H1 (cell line): ENCODE measurements around the gene WLS. TPM values are rescaled to one million over a fixed set of nuclear protein-coding genes. Genes with fewer than 3 reads are reported as not detected.

Experiments
- CTCF ChIA-PET: fragments of 300-600 bp; sonication (Branson Sonifier 250); formaldehyde crosslinking; loops from one replicate; lab custom pipeline; 2021; ENCODE audit not compliant: partially characterized antibody; lab: Charles Lee
- POLR2A ChIA-PET: fragments of 300-600 bp; sonication (Branson Sonifier 250); formaldehyde crosslinking; loops from one replicate; lab custom pipeline; 2021; ENCODE audit warnings: inconsistent platforms; ENCODE audit not compliant: partially characterized antibody; lab: Charles Lee
- DNase-seq, 2 experiments: peaks; one replicate each; pipeline versions ENCODE4 v3.0.0 to v3.0.0-alpha.2; 2010 to 2022; ENCODE audit warnings: low spot score in 2 of 2, low read depth in 1 of 2, mixed read lengths in 1 of 2
- FAIRE-seq: peaks from 2 replicates; lab custom pipeline; 2011; peaks lifted over from hg19 to GRCh38; lab: Jason Lieb, UNC
- H2AFZ ChIP-seq: 2 replicates; pipeline ENCODE4 v1.8.1; 2012; ENCODE audit warnings: low read length, inconsistent platforms
- H2AK5ac ChIP-seq: 2 replicates; pipeline ENCODE4 v1.6.1; 2013; ENCODE audit warnings: low read depth, low read length
- H2BK120ac ChIP-seq: replicated peaks from 2 replicates; pipeline ENCODE3; 2013; ENCODE audit warnings: low read depth, low read length, inconsistent platforms
- H2BK12ac ChIP-seq: 2 replicates; pipeline ENCODE4 v1.6.1; 2013; ENCODE audit warnings: low read depth, low read length
- H2BK15ac ChIP-seq: 2 replicates; pipeline ENCODE4 v1.6.1; 2013; ENCODE audit warnings: low read length
- H2BK20ac ChIP-seq: 2 replicates; pipeline ENCODE4 v1.6.1; 2013; ENCODE audit warnings: low read length
- H2BK5ac ChIP-seq: 2 replicates; pipeline ENCODE4 v1.6.1; 2013; ENCODE audit warnings: low read depth, low read length
- H3K14ac ChIP-seq: 2 replicates; pipeline ENCODE4 v1.6.1; 2013; ENCODE audit warnings: inconsistent platforms; ENCODE audit not compliant: insufficient read length
- H3K18ac ChIP-seq: 2 replicates; pipeline ENCODE4 v1.6.1; 2013; ENCODE audit warnings: low read length; ENCODE audit errors: extremely low read depth
- H3K23ac ChIP-seq: 2 replicates; pipeline ENCODE4 v1.6.1; 2013; ENCODE audit warnings: inconsistent platforms; ENCODE audit not compliant: insufficient read length
- H3K23me2 ChIP-seq: 2 replicates; pipeline ENCODE4 v1.6.1; 2013; ENCODE audit warnings: low read depth, low read length
- H3K27ac ChIP-seq: 2 replicates; pipeline ENCODE4 v1.6.1; 2011; ENCODE audit warnings: low read depth, low read length, inconsistent platforms
- H3K27me3 ChIP-seq, 4 experiments: replicated peaks in 1 of 4; 1 replicate in 1 of 4; 2 replicates in 3 of 4; pipeline versions ENCODE4 v1.6.1 to v1.8.1; 2011 to 2013; ENCODE audit warnings: low read length in 3 of 4, mild to moderate bottlenecking in 3 of 4, inconsistent platforms in 2 of 4, mixed read lengths in 2 of 4, moderate library complexity in 1 of 4; ENCODE audit not compliant: control insufficient read depth in 3 of 4, insufficient read depth in 3 of 4; ENCODE audit errors: extremely low read depth in 1 of 4
- H3K36me3 ChIP-seq, 4 experiments: 2 replicates each; pipeline versions ENCODE4 v1.6.1 to v1.8.1; 2011 to 2013; ENCODE audit warnings: mild to moderate bottlenecking in 4 of 4, low read length in 3 of 4, moderate library complexity in 2 of 4, control low read depth in 1 of 4, inconsistent platforms in 1 of 4; ENCODE audit not compliant: insufficient read depth in 4 of 4, control insufficient read depth in 2 of 4
- H3K4ac ChIP-seq: replicated peaks from 2 replicates; pipeline ENCODE3; 2013; ENCODE audit warnings: low read length, low read depth, mixed read lengths, inconsistent platforms; ENCODE audit not compliant: insufficient read length
- H3K4me1 ChIP-seq, 4 experiments: replicated peaks in 1 of 4; 1 replicate in 1 of 4; 2 replicates in 3 of 4; pipeline versions ENCODE4 v1.6.1 to v1.8.1; 2011 to 2013; ENCODE audit warnings: low read length in 3 of 4, inconsistent platforms in 2 of 4, mixed read lengths in 1 of 4; ENCODE audit not compliant: insufficient read depth in 4 of 4, control insufficient read depth in 3 of 4
- H3K4me2 ChIP-seq, 2 experiments: 2 replicates each; pipeline versions ENCODE4 v1.6.1 to v1.8.1; 2011 to 2013; ENCODE audit warnings: low read depth in 2 of 2, low read length in 2 of 2, control low read depth in 1 of 2, inconsistent platforms in 1 of 2, mild to moderate bottlenecking in 1 of 2; ENCODE audit not compliant: insufficient read depth in 1 of 2
- H3K4me3 ChIP-seq, 4 experiments: fragments of 200-600, 300-600 bp in 1 of 4; sonication (generic), shearing (Covaris generic), sonication (Bioruptor Twin) in 1 of 4; 2 replicates each; pipeline versions ENCODE4 v1.5.1 to v1.8.1; 2011 to 2016; ENCODE audit warnings: low read length in 4 of 4, low read depth in 3 of 4, control low read depth in 2 of 4, inconsistent platforms in 2 of 4, mild to moderate bottlenecking in 2 of 4, mixed read lengths in 1 of 4, moderate library complexity in 1 of 4; ENCODE audit not compliant: insufficient read depth in 2 of 4; ENCODE audit errors: extremely low read depth in 1 of 4
- H3K56ac ChIP-seq: replicated peaks from 2 replicates; pipeline ENCODE3; 2013; ENCODE audit warnings: low read depth, mild to moderate bottlenecking, mixed read lengths, low read length, inconsistent platforms; ENCODE audit not compliant: insufficient read length
- H3K79me1 ChIP-seq: 2 replicates; pipeline ENCODE4 v1.6.1; 2013; ENCODE audit warnings: low read depth, low read length, control low read depth
- H3K79me2 ChIP-seq, 2 experiments: 2 replicates each; pipeline versions ENCODE4 v1.6.1 to v1.8.1; 2012 to 2013; ENCODE audit warnings: low read length in 2 of 2, mild to moderate bottlenecking in 2 of 2, inconsistent platforms in 1 of 2; ENCODE audit not compliant: insufficient read depth in 2 of 2, control insufficient read depth in 1 of 2
- H3K9ac ChIP-seq, 4 experiments: replicated peaks in 1 of 4; 1 replicate in 1 of 4; 2 replicates in 3 of 4; pipeline versions ENCODE4 v1.6.1 to v1.8.1; 2011 to 2013; ENCODE audit warnings: low read depth in 3 of 4, low read length in 3 of 4, control low read depth in 2 of 4, mild to moderate bottlenecking in 2 of 4, moderate library complexity in 2 of 4, inconsistent platforms in 1 of 4; ENCODE audit errors: extremely low read depth in 1 of 4
- H3K9me3 ChIP-seq, 2 experiments: 2 replicates each; pipeline versions ENCODE4 v1.6.1 to v1.8.1; 2012 to 2013; ENCODE audit warnings: mild to moderate bottlenecking in 2 of 2, moderate library complexity in 2 of 2, control low read depth in 1 of 2, inconsistent platforms in 1 of 2, low read depth in 1 of 2, low read length in 1 of 2, mixed read lengths in 1 of 2; ENCODE audit not compliant: insufficient read depth in 2 of 2
- H4K20me1 ChIP-seq, 2 experiments: replicated peaks in 1 of 2; 2 replicates each; pipeline versions ENCODE3 to v1.8.1; 2011 to 2013; ENCODE audit warnings: inconsistent platforms in 2 of 2, low read length in 2 of 2, mild to moderate bottlenecking in 1 of 2; ENCODE audit not compliant: insufficient read depth in 2 of 2, control insufficient read depth in 1 of 2
- H4K5ac ChIP-seq: 2 replicates; pipeline ENCODE4 v1.6.1; 2013; ENCODE audit warnings: low read length, low read depth, mixed read lengths, inconsistent platforms; ENCODE audit not compliant: insufficient read length
- H4K8ac ChIP-seq: 2 replicates; pipeline ENCODE4 v1.8.0; 2013; ENCODE audit warnings: mild to moderate bottlenecking, moderate library complexity, low read length, inconsistent platforms; ENCODE audit not compliant: insufficient read depth; ENCODE audit errors: extremely low read depth
- H4K91ac ChIP-seq: replicated peaks from 2 replicates; pipeline ENCODE3; 2013; ENCODE audit warnings: low read length, mixed read lengths, inconsistent platforms; ENCODE audit not compliant: insufficient read length
- BRCA1 ChIP-seq: IDR thresholded peaks from 2 replicates; pipeline ENCODE4 v1.6.1; 2012; ENCODE audit warnings: low read depth, low read length, improper control_type of control experiment
- CBX8 ChIP-seq: fragments of 300-800, 300-1000 bp; sonication (generic); IDR thresholded peaks from 2 replicates; pipeline ENCODE4 v1.7.1; 2016; ENCODE audit warnings: low read depth, low read length, borderline replicate concordance
- KDM1A ChIP-seq: fragments of 200-600, 300-600 bp; sonication (generic); IDR thresholded peaks from 2 replicates; pipeline ENCODE4 v1.7.1; 2016; ENCODE audit warnings: mild to moderate bottlenecking, low read length, borderline replicate concordance
- POLR2A ChIP-seq, 2 experiments: IDR thresholded peaks; 1 replicate in 1 of 2; 2 replicates in 1 of 2; pipeline ENCODE4 v1.6.1; 2011; ENCODE audit warnings: low read depth in 2 of 2, low read length in 2 of 2, mild to moderate bottlenecking in 2 of 2; ENCODE audit errors: control extremely low read depth in 1 of 2
- SP1 ChIP-seq: IDR thresholded peaks from 2 replicates; pipeline ENCODE4 v1.6.1; 2011; ENCODE audit warnings: low read depth, low read length
- WGBS, 2 experiments: shearing (Covaris generic) in 1 of 2; methylation state at CpG; one replicate each; pipeline versions ENCODE4 v1.1.6 to v1.1.7; 2013 to 2015; ENCODE audit warnings: low lambda C conversion rate in 2 of 2, mixed read lengths in 2 of 2, inconsistent platforms in 1 of 2, low coverage in 1 of 2, missing lambda C conversion rate in 1 of 2; ENCODE audit not compliant: insufficient replicate concordance in 2 of 2, insufficient coverage in 1 of 2, insufficient read length in 1 of 2; ENCODE audit errors: extremely low coverage in 1 of 2, missing lambda C conversion rate in 1 of 2; 5-methylcytosine and 5-hydroxymethylcytosine counted together
- polyA plus RNA-seq, 7 experiments: library from polyadenylated mRNA; depleted of rRNA in 3 of 7; stranded (reverse) in 5 of 7; unstranded in 2 of 7; fragments of >200 nt in 5 of 7; fragments of 200-250 nt in 2 of 7; gene quantifications; 1 replicate in 5 of 7; 2 replicates in 1 of 7; 4 replicates in 1 of 7; pipeline versions ENCODE4 v1.2.1 to v1.2.3, GENCODE V29; 2011 to 2013; ENCODE audit warnings: missing spikeins in 2 of 7, mixed read lengths in 2 of 7
- total RNA-seq: library from RNA; stranded (reverse); fragmentation: NEBNext Ultra II Directional; extraction: Animal tissue kit (Norgen Biotek cat#: 25700); gene quantifications from 2 replicates; pipeline ENCODE4 v1.2.1, GENCODE V29; 2021

WLS gene
- total and polyA plus RNA-seq, 2 of the 8 experiments (the other 6 are each of a cell fraction or from before 2014, with no cell fraction given) = 1.2 to 2.7 TPM

- no peak for FAIRE-seq
- Histone ChIP-seq H3K4me3 (no peak overlapping the region), H3K18ac (no peak overlapping the region), H3K27ac (no peak overlapping the region), H2AFZ (no peak overlapping the region), H3K9ac (no peak overlapping the region), H3K14ac (no peak overlapping the region), H2BK12ac (no peak overlapping the region), H2AK5ac (no peak overlapping the region), H3K79me1 (no peaks in the 10 kb centered on the region), H3K4me2 (no peak overlapping the region), H3K27me3 (no peaks in the 10 kb centered on the region), H4K8ac (no peak overlapping the region), H3K4me1 (peaks cover 4 to 16% (median 7%) of the 10 kb centered on the region in 4 experiments; a peak in 5 of 7 replicates), H4K5ac (no peak overlapping the region), H2BK15ac (no peak overlapping the region), H2BK120ac (no peak overlapping the region), H4K91ac (no peak overlapping the region), H3K23ac (no peak overlapping the region), H2BK20ac (no peak overlapping the region), H3K9me3 (no peaks in the 10 kb centered on the region), H3K23me2 (no peaks in the 10 kb centered on the region), H3K4ac (no peak overlapping the region), H3K36me3 (no peaks in the 10 kb centered on the region), H3K56ac (no peak overlapping the region), H4K20me1 (no peaks in the 10 kb centered on the region), H2BK5ac (no peak overlapping the region), H3K79me2 (no peaks in the 10 kb centered on the region)
- ChIA-PET POLR2A (no interaction called here), CTCF (interaction anchor here (1.5 to 3.5 kb wide), 4 partner anchors 23 to 326 kb away, joined by 3 to 21 read pairs (median 6); no protein-coding TSS in a partner anchor)
- 91% methylated on average over 2 of the region's 2 CpGs; no CpG with 5 or more reads in 1 of the 2 experiments for WGBS, 2 experiments
- DNase-seq = no peak
- TF ChIP-seq CBX8 = no peak
- TF ChIP-seq SP1 = no peak
- no peak for TF ChIP-seq POLR2A (IDR thresholded peaks at IDR 0.05; ENCODE audit: control extremely low read depth in 1 of 2, low read depth in 2 of 2, low read length in 2 of 2)
- no peak for TF ChIP-seq BRCA1
- no peak for TF ChIP-seq KDM1A
These were observed 88.7 kb downstream of the WLS start for GRCh38 chr1:68143633-68144032.
